Endodermal cell (in vitro differentiated cells): ENCODE measurements around the gene NDFIP2. TPM values are rescaled to one million over a fixed set of nuclear protein-coding genes. Genes with fewer than 3 reads are reported as not detected.

ENCODE experiments used
- DNase-seq: peaks from one replicate; pipeline ENCODE4 v3.0.0-alpha.2; 2017
- H3K27ac ChIP-seq: 2 replicates; pipeline ENCODE4 v1.5.1; 2013; ENCODE audit warnings: mild to moderate bottlenecking, low read depth, low read length, moderate library complexity
- H3K27me3 ChIP-seq: 2 replicates; pipeline ENCODE4 v1.6.1; 2013; ENCODE audit warnings: mild to moderate bottlenecking, low read length, moderate library complexity; ENCODE audit not compliant: insufficient read depth, control insufficient read depth, poor library complexity, severe bottlenecking
- H3K36me3 ChIP-seq: 2 replicates; pipeline ENCODE4 v1.7.0; 2013; ENCODE audit warnings: mild to moderate bottlenecking, low read length, moderate library complexity; ENCODE audit not compliant: control insufficient read depth, insufficient read depth
- H3K4me1 ChIP-seq: one replicate; pipeline ENCODE4 v1.7.0; 2013; ENCODE audit warnings: low read length; ENCODE audit not compliant: control insufficient read depth, insufficient read depth
- H3K4me3 ChIP-seq: 2 replicates; pipeline ENCODE4 v1.5.1; 2013; ENCODE audit warnings: mild to moderate bottlenecking, low read length, moderate library complexity
- H3K9ac ChIP-seq: 2 replicates; pipeline ENCODE4 v1.6.1; 2013; ENCODE audit warnings: mild to moderate bottlenecking, low read length, moderate library complexity; ENCODE audit not compliant: poor library complexity, severe bottlenecking; ENCODE audit errors: extremely low read depth
- H3K9me3 ChIP-seq: 2 replicates; pipeline ENCODE4 v1.6.1; 2013; ENCODE audit warnings: mild to moderate bottlenecking, low read length, moderate library complexity; ENCODE audit not compliant: control insufficient read depth
- H3K27ac Mint-ChIP-seq: 2 replicates; pipeline ENCODE4 v1.8.0; 2020; ENCODE audit warnings: mixed read lengths
- H3K27me3 Mint-ChIP-seq: 2 replicates; pipeline ENCODE4 v1.8.0; 2021; ENCODE audit warnings: mild to moderate bottlenecking, mixed read lengths; ENCODE audit not compliant: insufficient read depth
- H3K36me3 Mint-ChIP-seq: 2 replicates; pipeline ENCODE4 v1.8.0; 2020; ENCODE audit warnings: low read depth, mixed read lengths
- H3K4me1 Mint-ChIP-seq: 2 replicates; pipeline ENCODE4 v1.8.0; 2020; ENCODE audit warnings: mixed read lengths
- H3K4me3 Mint-ChIP-seq: 2 replicates; pipeline ENCODE4 v1.8.0; 2020; ENCODE audit warnings: mild to moderate bottlenecking, moderate library complexity, mixed read lengths
- H3K9me3 Mint-ChIP-seq: 2 replicates; pipeline ENCODE4 v1.8.0; 2020; ENCODE audit warnings: mild to moderate bottlenecking, mixed read lengths
- WGBS, 2 experiments: methylation state at CpG; one replicate each; pipeline versions ENCODE4 v1.1.5 to v1.1.7; 2013; ENCODE audit warnings: missing lambda C conversion rate in 2 of 2, mixed read lengths in 1 of 2; ENCODE audit not compliant: insufficient coverage in 1 of 2, insufficient read length in 1 of 2; 5-methylcytosine and 5-hydroxymethylcytosine counted together
- total RNA-seq, 2 donors: library from RNA; stranded (reverse); fragmentation: NEBNext Ultra II Directional in 1 of 2; extraction: Animal tissue kit (Norgen Biotek cat#: 25700) in 1 of 2; gene quantifications; 2 replicates in 1 of 2; 3 replicates in 1 of 2; pipeline ENCODE4 v1.2.1, GENCODE V29; 2021
- TF ChIP-seq, protein P1 (sequence below): fragments of 200-600 bp; sonication (generic); conservative IDR thresholded peaks from 2 replicates; pipeline ENCODE4 v1.5.0; 2021; ENCODE audit warnings: antibody characterized with exemption, mild to moderate bottlenecking

Gene NDFIP2
- total RNA-seq, 2 donors from 2014 or later: 27.9 to 29.2 TPM

GRCh38 chr13:79452239-79452913 is 28.6 kb upstream of the NDFIP2 start:
- Histone ChIP-seq H3K4me3 (no peak overlapping the region), H3K9me3 (no peaks in the 10 kb centered on the region), H3K27me3 (peaks cover 20% of the 10 kb centered on the region), H3K27ac (no peak overlapping the region), H3K36me3 (no peaks in the 10 kb centered on the region), H3K9ac (no peak overlapping the region), H3K4me1 (no peaks in the 10 kb centered on the region)
- Mint-ChIP-seq H3K27ac (no peak overlapping the region), H3K4me3 (no peak overlapping the region), H3K27me3 (peaks cover 52% of the 10 kb centered on the region), H3K9me3 (no peaks in the 10 kb centered on the region), H3K36me3 (no peaks in the 10 kb centered on the region), H3K4me1 (peaks cover 8% of the 10 kb centered on the region)
- TF ChIP-seq, protein P1, sequence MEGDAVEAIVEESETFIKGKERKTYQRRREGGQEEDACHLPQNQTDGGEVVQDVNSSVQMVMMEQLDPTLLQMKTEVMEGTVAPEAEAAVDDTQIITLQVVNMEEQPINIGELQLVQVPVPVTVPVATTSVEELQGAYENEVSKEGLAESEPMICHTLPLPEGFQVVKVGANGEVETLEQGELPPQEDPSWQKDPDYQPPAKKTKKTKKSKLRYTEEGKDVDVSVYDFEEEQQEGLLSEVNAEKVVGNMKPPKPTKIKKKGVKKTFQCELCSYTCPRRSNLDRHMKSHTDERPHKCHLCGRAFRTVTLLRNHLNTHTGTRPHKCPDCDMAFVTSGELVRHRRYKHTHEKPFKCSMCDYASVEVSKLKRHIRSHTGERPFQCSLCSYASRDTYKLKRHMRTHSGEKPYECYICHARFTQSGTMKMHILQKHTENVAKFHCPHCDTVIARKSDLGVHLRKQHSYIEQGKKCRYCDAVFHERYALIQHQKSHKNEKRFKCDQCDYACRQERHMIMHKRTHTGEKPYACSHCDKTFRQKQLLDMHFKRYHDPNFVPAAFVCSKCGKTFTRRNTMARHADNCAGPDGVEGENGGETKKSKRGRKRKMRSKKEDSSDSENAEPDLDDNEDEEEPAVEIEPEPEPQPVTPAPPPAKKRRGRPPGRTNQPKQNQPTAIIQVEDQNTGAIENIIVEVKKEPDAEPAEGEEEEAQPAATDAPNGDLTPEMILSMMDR: no peak
- no peak for DNase-seq
- 80 to 86% methylated on average over 1 to 3 of the region's 3 CpGs for WGBS, 2 experiments

DNA sequence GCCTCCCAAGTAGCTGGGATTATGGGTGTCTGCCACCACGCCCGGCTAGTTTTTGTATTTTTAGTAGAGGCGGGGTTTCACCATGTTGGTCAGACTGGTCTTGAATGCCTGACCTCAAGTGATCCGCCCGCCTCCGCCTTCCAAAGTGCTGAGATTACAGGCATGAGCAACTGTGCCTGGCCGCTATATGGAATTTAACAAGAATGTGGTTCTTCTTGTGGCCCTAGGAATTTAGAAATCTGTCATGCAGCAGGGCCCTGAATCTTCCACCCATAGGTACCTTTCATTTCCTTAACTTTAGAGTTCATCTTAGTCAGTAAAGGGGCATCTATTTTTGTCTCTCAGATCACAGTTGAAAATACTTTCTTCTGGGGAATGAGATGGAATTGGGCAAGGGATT is 25.6 kb upstream of the NDFIP2 start:
- H3K9me3 Mint-ChIP-seq: no peaks in the 10 kb centered on the region
- peaks cover 33% of the 10 kb centered on the region for H3K27me3 Mint-ChIP-seq
- H3K36me3 Mint-ChIP-seq: no peaks in the 10 kb centered on the region
- TF ChIP-seq, protein P1: no peak
- Histone ChIP-seq H3K36me3 (no peaks in the 10 kb centered on the region), H3K9ac (no peak overlapping the region), H3K27me3 (peaks cover 11% of the 10 kb centered on the region), H3K9me3 (no peaks in the 10 kb centered on the region), H3K27ac (no peak overlapping the region), H3K4me1 (no peaks in the 10 kb centered on the region), H3K4me3 (no peak overlapping the region)
- no peak overlapping the region for H3K27ac Mint-ChIP-seq
- DNase-seq: no peak
- no peak overlapping the region for H3K4me3 Mint-ChIP-seq
- no peaks in the 10 kb centered on the region for H3K4me1 Mint-ChIP-seq
- 94 to 98% methylated on average over 7 of the region's 7 CpGs for WGBS, 2 experiments

GRCh38 chr13:79456051-79456450 is 24.9 kb upstream of the NDFIP2 start:
- TF ChIP-seq, protein P1: no peak
- Mint-ChIP-seq H3K36me3 (no peaks in the 10 kb centered on the region), H3K27me3 (peaks cover 31% of the 10 kb centered on the region), H3K27ac (no peak overlapping the region), H3K9me3 (no peaks in the 10 kb centered on the region), H3K4me3 (no peak overlapping the region), H3K4me1 (no peaks in the 10 kb centered on the region)
- WGBS, 2 experiments: 100% methylated on average over 1 of the region's 1 CpG
- no peaks in the 10 kb centered on the region for H3K9me3 ChIP-seq
- no peak overlapping the region for H3K4me3 ChIP-seq
- no peaks in the 10 kb centered on the region for H3K4me1 ChIP-seq
- peaks cover 11% of the 10 kb centered on the region for H3K27me3 ChIP-seq
- no peak for DNase-seq
- no peak overlapping the region for H3K27ac ChIP-seq
- no peaks in the 10 kb centered on the region for H3K36me3 ChIP-seq
- no peak overlapping the region for H3K9ac ChIP-seq
